ENCODE measurements around the gene ASB8. TPM values are rescaled to one million over a fixed set of nuclear protein-coding genes. Genes with fewer than 3 reads are reported as not detected.

Gene ASB8
- total RNA-seq (10 to 100 TPM; 58.5 to 69.9 (median 62.4) TPM), polyA plus RNA-seq (33.4 TPM)
- long read RNA-seq, donor 1, transcript ASB8-207 (5 exons, 923 nt), result minor isoform, 13 of 109 reads
- long read RNA-seq, donor 1, transcript ASB8-205 (4 exons, 2,610 nt), result minor isoform, 9 of 109 reads
- long read RNA-seq, donor 1, transcript ASB8-201 (4 exons, 2,615 nt), result major isoform, 69 of 109 reads
- long read RNA-seq, donor 1, partial matches to known transcripts, result 3 of 109 reads
- long read RNA-seq, donor 1, other reads (novel, unspliced or antisense), result 12 of 109 reads
- long read RNA-seq, donor 2, transcript ASB8-205 (4 exons, 2,610 nt), result minor isoform, 6 of 38 reads
- long read RNA-seq, donor 2, transcript ASB8-201 (4 exons, 2,615 nt), result major isoform, 20 of 38 reads
- long read RNA-seq, donor 2, partial matches to known transcripts, result 4 of 38 reads
- long read RNA-seq, donor 2, other reads (novel, unspliced or antisense), result 3 of 38 reads
- long read RNA-seq, donor 3, transcript ASB8-205 (4 exons, 2,610 nt), result minor isoform, 48 of 229 reads
- long read RNA-seq, donor 3, transcript ASB8-207 (5 exons, 923 nt), result minor isoform, 27 of 229 reads
- long read RNA-seq, donor 3, transcript ASB8-202 (5 exons, 657 nt), result minor isoform, 5 of 229 reads
- long read RNA-seq, donor 3, transcript ASB8-201 (4 exons, 2,615 nt), result major isoform, 121 of 229 reads
- long read RNA-seq, donor 3, partial matches to known transcripts, result 8 of 229 reads
- long read RNA-seq, donor 3, other reads (novel, unspliced or antisense), result 10 of 229 reads
- long read RNA-seq, donor 4, transcript ASB8-201 (4 exons, 2,615 nt), result major isoform, 43 of 71 reads
- long read RNA-seq, donor 4, transcript ASB8-205 (4 exons, 2,610 nt), result minor isoform, 13 of 71 reads
- long read RNA-seq, donor 4, transcript ASB8-207 (5 exons, 923 nt), result minor isoform, 5 of 71 reads
- long read RNA-seq, donor 4, partial matches to known transcripts, result 4 of 71 reads
- long read RNA-seq, donor 4, other reads (novel, unspliced or antisense), result 2 of 71 reads

GRCh38 chr12:48157018-48157888, at the start of gene ASB8:
TSS of gene ASB8 (minus strand) at chr12:48157515. CDS start at chr12:48153496, 4,019 bp downstream.
- Histone ChIP-seq H3K9me3 (ENCODE audit: control insufficient read depth, low read length) (no peaks in the 10 kb centered on the region), H3K4me1 (ENCODE audit: control insufficient read depth, insufficient read depth, low read length) (peaks cover 2% of the 10 kb centered on the region), H3K27ac (ENCODE audit: low read length) (peak within 1 kb of the TSS; percentile 92), H3K4me3 (ENCODE audit: low read length) (peak within 1 kb of the TSS; percentile 61), H3K27me3 (ENCODE audit: control insufficient read depth, insufficient read depth) (no peaks in the 10 kb centered on the region)
- intact Hi-C loops (cut with DNase I), result loop anchor here in 1 of 4 donors (10.0 kb wide), 1 partner anchor 52 kb away; the partner anchor contains the start of gene SENP1
- ATAC-seq, result peak; percentile 98 to 99
- under 1% methylated on average over 56 of the region's 56 CpGs for WGBS
- DNase-seq, result peak; percentile 99 to 100 (median 100)

GRCh38 chr12:48203192-48203591, 45.9 kb upstream of the ASB8 start, which contains the start of gene OR10AD1:
TSS of gene OR10AD1 (minus strand) at chr12:48203292. CDS start at chr12:48203292, 0 bp downstream.
- intact Hi-C loops (cut with DNase I), result no loop called here
- 75% methylated on average over 4 of the region's 4 CpGs for WGBS
- no peak for DNase-seq
- H3K9me3 ChIP-seq (ENCODE audit: control insufficient read depth, low read length), result no peaks in the 10 kb centered on the region
- H3K27me3 ChIP-seq (ENCODE audit: control insufficient read depth, insufficient read depth), result no peaks in the 10 kb centered on the region
- no peak within 1 kb of the TSS for H3K4me3 ChIP-seq (ENCODE audit: low read length)
- no peak within 1 kb of the TSS for H3K27ac ChIP-seq (ENCODE audit: low read length)
- ATAC-seq, result no peak
- H3K4me1 ChIP-seq (ENCODE audit: control insufficient read depth, insufficient read depth, low read length), result peaks cover 4% of the 10 kb centered on the region

GRCh38 chr12:48202766-48203165, 45.5 kb upstream of the ASB8 start:
- H3K27ac ChIP-seq (ENCODE audit: low read length), result no peak overlapping the region
- DNase-seq (no peak), ATAC-seq (no peak)
- no peaks in the 10 kb centered on the region for H3K27me3 ChIP-seq (ENCODE audit: control insufficient read depth, insufficient read depth)
- intact Hi-C loops (cut with DNase I), result no loop called here
- H3K4me3 ChIP-seq (ENCODE audit: low read length), result no peak overlapping the region
- H3K4me1 ChIP-seq (ENCODE audit: control insufficient read depth, insufficient read depth, low read length), result peaks cover 4% of the 10 kb centered on the region
- WGBS, result 89% methylated on average over 8 of the region's 8 CpGs
- H3K9me3 ChIP-seq (ENCODE audit: control insufficient read depth, low read length), result no peaks in the 10 kb centered on the region

GRCh38 chr12:48201516-48201915, 44.2 kb upstream of the ASB8 start:
- ATAC-seq (no peak), DNase-seq (no peak)
- 91% methylated on average over 3 of the region's 3 CpGs for WGBS
- Histone ChIP-seq H3K4me1 (ENCODE audit: control insufficient read depth, insufficient read depth, low read length) (peaks cover 4% of the 10 kb centered on the region), H3K27me3 (ENCODE audit: control insufficient read depth, insufficient read depth) (no peaks in the 10 kb centered on the region), H3K4me3 (ENCODE audit: low read length) (no peak overlapping the region), H3K27ac (ENCODE audit: low read length) (no peak overlapping the region), H3K9me3 (ENCODE audit: control insufficient read depth, low read length) (no peaks in the 10 kb centered on the region)
- intact Hi-C loops (cut with DNase I), result no loop called here

GRCh38 chr12:48201091-48201490, 43.8 kb upstream of the ASB8 start:
- Histone ChIP-seq H3K4me3 (ENCODE audit: low read length) (no peak overlapping the region), H3K9me3 (ENCODE audit: control insufficient read depth, low read length) (no peaks in the 10 kb centered on the region), H3K4me1 (ENCODE audit: control insufficient read depth, insufficient read depth, low read length) (peaks cover 4% of the 10 kb centered on the region), H3K27ac (ENCODE audit: low read length) (no peak overlapping the region), H3K27me3 (ENCODE audit: control insufficient read depth, insufficient read depth) (no peaks in the 10 kb centered on the region)
- DNase-seq (no peak), ATAC-seq (no peak)
- intact Hi-C loops (cut with DNase I), result no loop called here
- 81% methylated on average over 3 of the region's 3 CpGs for WGBS

- intact Hi-C loops (cut with DNase I), result loop anchor here in 1 of 4 donors (10.0 kb wide), 1 partner anchor 145 kb away; no protein-coding TSS in a partner anchor
- no peak for ATAC-seq
- 48% methylated on average over 3 of the region's 3 CpGs for WGBS
Observed at GRCh38 chr12:48199774-48200221, 42.5 kb upstream of the ASB8 start.

GRCh38 chr12:48198985-48199384, 41.7 kb upstream of the ASB8 start:
- ATAC-seq (no peak), DNase-seq (peak in 1 of 3 donors; percentile 45)
- H3K4me3 ChIP-seq (ENCODE audit: low read length), result peak overlapping the region; percentile 97
- intact Hi-C loops (cut with DNase I), result loop anchor here in 1 of 4 donors (10.0 kb wide), 1 partner anchor 146 kb away; no protein-coding TSS in a partner anchor
- H3K4me1 ChIP-seq (ENCODE audit: control insufficient read depth, insufficient read depth, low read length), result peaks cover 4% of the 10 kb centered on the region
- 57% methylated on average over 10 of the region's 10 CpGs for WGBS
- H3K27me3 ChIP-seq (ENCODE audit: control insufficient read depth, insufficient read depth), result no peaks in the 10 kb centered on the region
- H3K9me3 ChIP-seq (ENCODE audit: control insufficient read depth, low read length), result no peaks in the 10 kb centered on the region
- peak overlapping the region; percentile 100 for H3K27ac ChIP-seq (ENCODE audit: low read length)

More at GRCh38 chr12:48199774-48200221, 42.5 kb upstream of the ASB8 start:
- Histone ChIP-seq H3K27me3 (ENCODE audit: control insufficient read depth, insufficient read depth) (no peaks in the 10 kb centered on the region), H3K9me3 (ENCODE audit: control insufficient read depth, low read length) (no peaks in the 10 kb centered on the region), H3K4me1 (ENCODE audit: control insufficient read depth, insufficient read depth, low read length) (peaks cover 4% of the 10 kb centered on the region), H3K4me3 (ENCODE audit: low read length) (no peak overlapping the region), H3K27ac (ENCODE audit: low read length) (peak overlapping the region; percentile 67)
- no peak for DNase-seq

GRCh38 chr12:48198672-48198971, 41.3 kb upstream of the ASB8 start:
- Histone ChIP-seq H3K27ac (ENCODE audit: low read length) (peak overlapping the region; percentile 100), H3K9me3 (ENCODE audit: control insufficient read depth, low read length) (no peaks in the 10 kb centered on the region), H3K4me3 (ENCODE audit: low read length) (peak overlapping the region; percentile 97), H3K27me3 (ENCODE audit: control insufficient read depth, insufficient read depth) (no peaks in the 10 kb centered on the region), H3K4me1 (ENCODE audit: control insufficient read depth, insufficient read depth, low read length) (peaks cover 4% of the 10 kb centered on the region)
- intact Hi-C loops (cut with DNase I), result loop anchor here in 1 of 4 donors (10.0 kb wide), 1 partner anchor 146 kb away; no protein-coding TSS in a partner anchor
- DNase-seq (peak; percentile 59 to 81 (median 79)), ATAC-seq (peak; percentile 64 to 66)
- 7% methylated on average over 26 of the region's 26 CpGs for WGBS

GRCh38 chr12:48197971-48198671, 40.8 kb upstream of the ASB8 start:
- intact Hi-C loops (cut with DNase I), result loop anchor here in 1 of 4 donors (10.0 kb wide), 1 partner anchor 147 kb away; no protein-coding TSS in a partner anchor
- DNase-seq (peak; percentile 98 to 99 (median 99)), ATAC-seq (peak; percentile 99)
- no peaks in the 10 kb centered on the region for H3K9me3 ChIP-seq (ENCODE audit: control insufficient read depth, low read length)
- no peaks in the 10 kb centered on the region for H3K27me3 ChIP-seq (ENCODE audit: control insufficient read depth, insufficient read depth)
- H3K27ac ChIP-seq (ENCODE audit: low read length), result peak overlapping the region; percentile 100
- H3K4me1 ChIP-seq (ENCODE audit: control insufficient read depth, insufficient read depth, low read length), result peaks cover 4% of the 10 kb centered on the region
- WGBS, result under 1% methylated on average over 39 of the region's 39 CpGs
- H3K4me3 ChIP-seq (ENCODE audit: low read length), result peak overlapping the region; percentile 97

All from right cardiac atrium (tissue), 5 donors.